Measurements from ENCODE around the gene MAPK7.

Gene MAPK7

DNA sequence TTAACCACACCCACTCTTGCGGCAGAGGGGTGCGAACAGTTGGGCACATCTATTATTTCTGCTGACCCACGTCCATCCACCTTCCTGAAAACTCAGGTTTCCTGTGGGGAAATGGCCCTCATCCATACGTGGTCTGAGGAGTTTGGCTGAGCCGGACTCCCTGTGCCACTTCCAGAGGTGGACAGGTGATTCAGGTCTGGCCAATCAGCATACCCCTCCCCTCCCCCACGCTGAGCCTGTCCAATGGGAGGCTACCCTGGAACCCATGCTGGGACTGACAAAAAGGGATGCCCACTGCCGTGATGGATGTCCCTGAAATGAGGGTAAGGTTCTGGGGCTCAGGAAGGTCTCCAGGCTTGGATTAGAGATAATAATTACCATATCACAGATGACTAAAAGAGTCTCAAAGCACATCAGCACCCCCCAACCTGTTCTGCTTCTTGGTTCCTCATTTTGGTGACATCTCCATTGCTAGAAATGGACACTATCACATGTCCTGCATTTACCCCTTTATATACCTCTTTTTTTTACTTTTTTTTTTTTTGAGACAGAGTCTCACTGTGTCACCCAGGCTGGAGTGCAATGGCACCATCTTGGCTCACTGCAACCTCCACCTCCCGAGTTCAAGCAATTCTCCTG, 5.3 kb upstream of the MAPK7 start:
- H3K27ac ChIP-seq, result no peak overlapping the region
- TF ChIP-seq CTCF (IDR thresholded peaks at IDR 0.05), result no peak
- TF ChIP-seq ZFX (IDR thresholded peaks at IDR 0.05; ENCODE audit: borderline replicate concordance), result no peak

GRCh38 chr17:19374136-19374535, 4.2 kb upstream of the MAPK7 start:
- H3K27ac ChIP-seq, result no peak overlapping the region
- TF ChIP-seq ZFX (IDR thresholded peaks at IDR 0.05; ENCODE audit: borderline replicate concordance) (no peak), CTCF (IDR thresholded peaks at IDR 0.05) (no peak)

DNA sequence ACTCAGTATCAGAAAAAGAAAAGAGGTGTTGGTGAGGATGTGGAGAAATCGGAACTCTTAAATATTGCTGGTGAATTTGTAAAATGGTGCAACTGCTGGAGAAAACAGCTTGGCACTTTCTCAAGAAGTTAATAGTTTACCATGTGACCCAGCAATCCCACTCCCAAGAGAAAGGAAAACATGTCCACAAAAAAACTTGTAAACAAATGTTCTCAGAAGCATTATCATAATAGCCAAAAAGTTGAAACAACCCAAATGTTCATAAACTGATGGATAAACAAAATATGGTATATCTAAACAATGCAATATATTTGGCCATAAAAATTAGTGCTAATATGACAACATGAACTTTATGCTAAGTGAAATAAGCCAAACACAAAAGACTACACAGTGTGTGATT, 2.6 kb upstream of the MAPK7 start:
- no peak overlapping the region for H3K27ac ChIP-seq
- no peak for TF ChIP-seq ZFX (IDR thresholded peaks at IDR 0.05; ENCODE audit: borderline replicate concordance)

- peak overlapping the region; percentile 97 for H3K27ac ChIP-seq
- TF ChIP-seq ZFX (IDR thresholded peaks at IDR 0.05; ENCODE audit: borderline replicate concordance), result no peak
Measured at GRCh38 chr17:19376811-19377210, 1.5 kb upstream of the MAPK7 start.

- TF ChIP-seq ZFX (IDR thresholded peaks at IDR 0.05; ENCODE audit: borderline replicate concordance), result no peak
- peak; percentile 6; the same call in 1 of the 2 replicates for TF ChIP-seq CTCF (IDR thresholded peaks at IDR 0.05)
- H3K27ac ChIP-seq, result peak overlapping the region; percentile 97
Measured at GRCh38 chr17:19377602-19378415, 489 bp upstream of the MAPK7 start.

DNA sequence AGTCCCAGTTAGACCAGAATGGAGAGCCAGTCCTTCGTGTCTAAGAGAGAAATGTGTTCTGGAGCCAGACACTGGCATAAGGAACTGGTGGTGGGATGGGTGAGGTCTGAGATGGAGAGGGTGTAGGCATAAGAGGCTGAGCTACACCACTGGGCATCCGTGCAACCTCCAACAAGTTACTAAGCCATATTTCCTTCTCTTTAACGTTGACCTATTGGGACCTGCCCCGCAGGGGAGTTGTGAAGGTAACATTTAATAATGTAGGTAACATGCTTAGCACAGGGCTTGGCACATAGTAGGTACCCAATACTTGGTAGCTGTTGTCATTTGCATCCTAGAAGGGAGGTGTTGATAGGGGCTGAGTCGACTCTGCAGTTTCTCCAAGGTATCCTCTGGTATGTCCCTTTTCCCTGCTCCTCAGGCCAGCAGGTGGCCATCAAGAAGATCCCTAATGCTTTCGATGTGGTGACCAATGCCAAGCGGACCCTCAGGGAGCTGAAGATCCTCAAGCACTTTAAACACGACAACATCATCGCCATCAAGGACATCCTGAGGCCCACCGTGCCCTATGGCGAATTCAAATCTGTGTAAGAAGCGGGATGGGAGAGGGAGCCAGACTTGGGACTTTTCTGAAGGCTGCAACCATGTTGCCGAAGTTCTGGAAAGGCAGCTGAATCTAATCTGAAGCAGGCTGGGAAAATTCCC, 1.2 kb downstream of the MAPK7 start:
- TF ChIP-seq CTCF (IDR thresholded peaks at IDR 0.05), result no peak
- TF ChIP-seq ZFX (IDR thresholded peaks at IDR 0.05; ENCODE audit: borderline replicate concordance), result no peak
- H3K27ac ChIP-seq, result peak overlapping the region; percentile 97; the same call in 1 of the 2 replicates

GRCh38 chr17:19380481-19381301, 2.4 kb downstream of the MAPK7 start:
- H3K27ac ChIP-seq, result no peak overlapping the region

More at GRCh38 chr17:19380481-19381301, 2.4 kb downstream of the MAPK7 start:
- no peak for TF ChIP-seq CTCF (IDR thresholded peaks at IDR 0.05)
